Ascending aorta (tissue), 2 donors: ENCODE data around the gene SHC2. TPM values are rescaled to one million over a fixed set of nuclear protein-coding genes. Genes with fewer than 3 reads are reported as not detected.
A peak's percentile ranks its signal among the peaks of the same experiment; 100 is the strongest.

Experiments
- DNase-seq, 2 donors: peaks; one replicate each; pipeline ENCODE4 v3.0.0-alpha.2; 2019; ENCODE audit warnings: low spot score in 2 of 2
- H3K27ac ChIP-seq, 2 donors: fragments of 200-600 bp; sonication (generic); one replicate each; pipeline ENCODE4 v1.5.1; 2016 to 2017; ENCODE audit warnings: mild to moderate bottlenecking in 1 of 2
- H3K27me3 ChIP-seq: fragments of 200-600 bp; sonication (generic); one replicate; pipeline ENCODE4 v1.5.1; 2017
- H3K36me3 ChIP-seq, 2 donors: fragments of 200-600 bp; sonication (generic); one replicate each; pipeline ENCODE4 v1.5.1; 2016
- H3K4me1 ChIP-seq, 2 donors: fragments of 200-600 bp; sonication (generic); one replicate each; pipeline ENCODE4 v1.5.1; 2016 to 2017; ENCODE audit warnings: mild to moderate bottlenecking in 1 of 2
- H3K4me3 ChIP-seq, 2 donors: fragments of 200-600 bp; sonication (generic); one replicate each; pipeline ENCODE4 v1.5.1; 2016 to 2017; ENCODE audit warnings: mild to moderate bottlenecking in 1 of 2
- H3K9me3 ChIP-seq, 2 donors: fragments of 200-600 bp; sonication (generic); one replicate each; pipeline ENCODE4 v1.5.1; 2016
- intact Hi-C: fragments of 100-400 bp; cut with DNase I; formaldehyde crosslinking; loops from one replicate; pipeline ENCODE4 v1.15.1; 2023
- total RNA-seq: library from RNA; depleted of rRNA; stranded (reverse); fragments of >200 nt; gene quantifications from one replicate; pipeline ENCODE4 v1.1.0, GENCODE V29; 2016
- TF ChIP-seq, protein P1 (sequence below), 3 experiments: fragments of 200-600 bp in 2 of 3; fragments of 450-650 bp in 1 of 3; sonication (generic) in 2 of 3; IDR thresholded peaks; one replicate each; pipeline ENCODE4 v1.5.1; 2016 to 2019; ENCODE audit warnings: antibody characterized with exemption in 3 of 3, mild to moderate bottlenecking in 1 of 3, moderate library complexity in 1 of 3

Gene SHC2
- total RNA-seq, 1 donor from 2014 or later, result 51.2 TPM

- peak in 1 of 2 donors; percentile 35 for DNase-seq
- TF ChIP-seq, protein P1, sequence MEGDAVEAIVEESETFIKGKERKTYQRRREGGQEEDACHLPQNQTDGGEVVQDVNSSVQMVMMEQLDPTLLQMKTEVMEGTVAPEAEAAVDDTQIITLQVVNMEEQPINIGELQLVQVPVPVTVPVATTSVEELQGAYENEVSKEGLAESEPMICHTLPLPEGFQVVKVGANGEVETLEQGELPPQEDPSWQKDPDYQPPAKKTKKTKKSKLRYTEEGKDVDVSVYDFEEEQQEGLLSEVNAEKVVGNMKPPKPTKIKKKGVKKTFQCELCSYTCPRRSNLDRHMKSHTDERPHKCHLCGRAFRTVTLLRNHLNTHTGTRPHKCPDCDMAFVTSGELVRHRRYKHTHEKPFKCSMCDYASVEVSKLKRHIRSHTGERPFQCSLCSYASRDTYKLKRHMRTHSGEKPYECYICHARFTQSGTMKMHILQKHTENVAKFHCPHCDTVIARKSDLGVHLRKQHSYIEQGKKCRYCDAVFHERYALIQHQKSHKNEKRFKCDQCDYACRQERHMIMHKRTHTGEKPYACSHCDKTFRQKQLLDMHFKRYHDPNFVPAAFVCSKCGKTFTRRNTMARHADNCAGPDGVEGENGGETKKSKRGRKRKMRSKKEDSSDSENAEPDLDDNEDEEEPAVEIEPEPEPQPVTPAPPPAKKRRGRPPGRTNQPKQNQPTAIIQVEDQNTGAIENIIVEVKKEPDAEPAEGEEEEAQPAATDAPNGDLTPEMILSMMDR (IDR thresholded peaks at IDR 0.05), result no peak
These were observed 51.2 kb downstream of the SHC2 start for GRCh38 chr19:409516-410242.

GRCh38 chr19:408902-409515 lies 51.8 kb downstream of the SHC2 start, which contains the start of gene C2CD4C:
Gene C2CD4C, minus strand, starts transcription at chr19:409147. Its CDS starts 786 bp downstream, at chr19:408361.
- no peaks in the 10 kb centered on the region for H3K9me3 ChIP-seq
- peak within 1 kb of the TSS; percentile 57 to 65 for H3K4me3 ChIP-seq
- H3K4me1 ChIP-seq, result peaks cover 10 to 15% of the 10 kb centered on the region in 2 donors
- H3K36me3 ChIP-seq, result no peaks in the 10 kb centered on the region
- no peak within 1 kb of the TSS for H3K27ac ChIP-seq
- DNase-seq, result peak in 1 of 2 donors; percentile 60
- TF ChIP-seq, protein P1 (IDR thresholded peaks at IDR 0.05), result no peak
- H3K27me3 ChIP-seq, result peaks cover 14% of the 10 kb centered on the region
- intact Hi-C loops, result no loop called here

More at GRCh38 chr19:409516-410242, 51.2 kb downstream of the SHC2 start:
- H3K9me3 ChIP-seq, result no peaks in the 10 kb centered on the region
- no peak overlapping the region for H3K27ac ChIP-seq
- intact Hi-C loops, result no loop called here
- H3K4me1 ChIP-seq, result peaks cover 10 to 15% of the 10 kb centered on the region in 2 donors
- H3K27me3 ChIP-seq, result peaks cover 14% of the 10 kb centered on the region
- H3K36me3 ChIP-seq, result no peaks in the 10 kb centered on the region
- H3K4me3 ChIP-seq, result peak overlapping the region; percentile 57 to 65

DNA sequence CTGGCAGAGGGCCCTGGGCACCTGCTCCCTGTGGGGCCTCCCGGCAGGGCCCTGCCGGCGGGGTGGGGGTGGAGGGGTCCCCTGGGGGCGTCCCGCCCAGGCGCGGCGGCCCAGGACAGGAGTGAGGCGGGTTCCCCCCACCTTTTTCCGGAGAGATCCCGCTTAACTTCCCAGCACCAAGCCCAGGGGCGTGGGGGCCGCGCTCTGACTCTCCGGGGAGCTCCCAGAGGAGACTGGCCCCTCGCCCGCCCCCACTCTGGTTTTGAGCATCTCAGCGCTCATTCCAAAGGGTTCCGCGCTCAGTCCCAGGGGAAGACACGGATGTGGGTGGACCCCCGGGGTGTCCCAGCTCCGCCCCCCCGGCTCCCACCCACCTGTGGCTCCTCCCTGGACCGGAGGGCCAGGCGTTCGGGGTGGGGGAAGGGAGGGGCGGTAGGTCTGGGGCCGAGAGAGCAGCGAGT lies 52.4 kb downstream of the SHC2 start:
- no peak for DNase-seq
- H3K36me3 ChIP-seq, result no peaks in the 10 kb centered on the region
- intact Hi-C loops, result no loop called here
- no peak overlapping the region for H3K27ac ChIP-seq
- H3K4me3 ChIP-seq, result peak overlapping the region; percentile 57 to 65
- TF ChIP-seq, protein P1 (IDR thresholded peaks at IDR 0.05), result no peak
- no peaks in the 10 kb centered on the region for H3K9me3 ChIP-seq
- peaks cover 14% of the 10 kb centered on the region for H3K27me3 ChIP-seq
- H3K4me1 ChIP-seq, result peaks cover 10 to 15% of the 10 kb centered on the region in 2 donors

- Histone ChIP-seq H3K9me3 (no peaks in the 10 kb centered on the region), H3K27me3 (peaks cover 14% of the 10 kb centered on the region), H3K27ac (no peak overlapping the region), H3K36me3 (no peaks in the 10 kb centered on the region), H3K4me3 (peak overlapping the region; percentile 57 to 65), H3K4me1 (peaks cover 10 to 15% of the 10 kb centered on the region in 2 donors)
- intact Hi-C loops, result no loop called here
- no peak for DNase-seq
- TF ChIP-seq, protein P1 (IDR thresholded peaks at IDR 0.05), result no peak
These were observed 53.1 kb downstream of the SHC2 start for GRCh38 chr19:407511-408440.

DNA sequence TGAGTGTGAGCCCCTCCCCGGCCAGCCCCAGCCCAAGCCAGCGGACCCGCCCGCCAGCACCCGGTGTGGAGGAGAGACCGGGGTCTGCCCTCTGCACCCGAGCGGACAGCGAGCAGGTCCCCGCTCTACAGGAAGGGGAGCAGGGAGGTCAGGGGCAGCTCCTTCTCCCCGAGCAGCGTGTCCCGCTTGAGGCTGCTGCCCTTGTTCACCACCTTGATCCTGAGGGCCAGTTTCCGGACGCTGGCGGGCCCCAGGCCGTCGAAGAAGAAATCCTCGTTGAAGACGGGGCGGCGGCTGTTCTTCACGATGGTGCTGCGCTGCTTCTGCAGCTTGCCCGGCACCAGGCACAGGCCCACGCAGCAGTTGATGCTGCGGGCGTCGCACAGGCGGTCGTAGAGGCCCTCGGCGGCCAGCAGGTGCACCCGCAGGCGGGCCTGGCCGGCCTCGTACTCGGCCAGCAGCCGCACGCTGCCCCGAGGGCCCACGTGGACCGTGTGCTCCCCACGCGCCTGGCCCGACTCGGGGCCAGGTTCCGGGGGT lies 53.8 kb downstream of the SHC2 start:
- DNase-seq, result no peak

More for the DNA sequence above, 53.8 kb downstream of the SHC2 start:
- H3K4me1 ChIP-seq, result peaks cover 10 to 15% of the 10 kb centered on the region in 2 donors
- intact Hi-C loops, result no loop called here
- no peak overlapping the region for H3K27ac ChIP-seq
- H3K36me3 ChIP-seq, result no peaks in the 10 kb centered on the region
- no peaks in the 10 kb centered on the region for H3K9me3 ChIP-seq
- H3K27me3 ChIP-seq, result peaks cover 14% of the 10 kb centered on the region
- TF ChIP-seq, protein P1 (IDR thresholded peaks at IDR 0.05), result no peak
- no peak overlapping the region for H3K4me3 ChIP-seq
